Vagina (tissue), 2 donors: ENCODE results near the gene FOXC2.
"Not testable (repeated sequence)": the region's sequence is repeated elsewhere in the genome, so short reads cannot be mapped to it uniquely, and the experiment has no call there.

Experiments
- POLR2A ChIP-seq, 2 donors: fragments of 450-650 bp; IDR thresholded peaks; one replicate each; pipeline ENCODE4 v1.6.1; 2017; ENCODE audit warnings: antibody characterized with exemption in 2 of 2, mild to moderate bottlenecking in 2 of 2, moderate library complexity in 2 of 2
- TF ChIP-seq, protein P1 (sequence below), 3 experiments: fragments of 450-650 bp in 2 of 3; fragments of 200-600 bp in 1 of 3; sonication (generic) in 1 of 3; IDR thresholded peaks; one replicate each; pipeline ENCODE4 v1.5.1; 2017 to 2019; ENCODE audit warnings: antibody characterized with exemption in 3 of 3, mild to moderate bottlenecking in 2 of 3, moderate library complexity in 2 of 3

DNA sequence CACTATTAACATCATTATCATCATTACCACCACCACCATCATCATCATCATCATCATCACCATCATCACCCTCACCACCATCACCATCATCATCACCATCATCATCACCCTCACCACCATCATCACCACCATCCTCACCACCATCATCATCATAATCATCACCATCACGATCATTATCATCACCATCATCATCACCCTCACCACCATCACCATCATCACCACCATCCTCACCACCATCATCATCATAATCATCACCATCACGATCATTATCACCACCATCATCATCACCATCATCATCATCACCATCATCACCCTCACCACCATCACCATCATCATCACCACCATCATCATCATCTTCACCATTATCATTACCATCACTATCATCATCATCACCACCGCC is 21.3 kb downstream of the FOXC2 start:
- TF ChIP-seq, protein P1, sequence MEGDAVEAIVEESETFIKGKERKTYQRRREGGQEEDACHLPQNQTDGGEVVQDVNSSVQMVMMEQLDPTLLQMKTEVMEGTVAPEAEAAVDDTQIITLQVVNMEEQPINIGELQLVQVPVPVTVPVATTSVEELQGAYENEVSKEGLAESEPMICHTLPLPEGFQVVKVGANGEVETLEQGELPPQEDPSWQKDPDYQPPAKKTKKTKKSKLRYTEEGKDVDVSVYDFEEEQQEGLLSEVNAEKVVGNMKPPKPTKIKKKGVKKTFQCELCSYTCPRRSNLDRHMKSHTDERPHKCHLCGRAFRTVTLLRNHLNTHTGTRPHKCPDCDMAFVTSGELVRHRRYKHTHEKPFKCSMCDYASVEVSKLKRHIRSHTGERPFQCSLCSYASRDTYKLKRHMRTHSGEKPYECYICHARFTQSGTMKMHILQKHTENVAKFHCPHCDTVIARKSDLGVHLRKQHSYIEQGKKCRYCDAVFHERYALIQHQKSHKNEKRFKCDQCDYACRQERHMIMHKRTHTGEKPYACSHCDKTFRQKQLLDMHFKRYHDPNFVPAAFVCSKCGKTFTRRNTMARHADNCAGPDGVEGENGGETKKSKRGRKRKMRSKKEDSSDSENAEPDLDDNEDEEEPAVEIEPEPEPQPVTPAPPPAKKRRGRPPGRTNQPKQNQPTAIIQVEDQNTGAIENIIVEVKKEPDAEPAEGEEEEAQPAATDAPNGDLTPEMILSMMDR (IDR thresholded peaks at IDR 0.05): not testable (repeated sequence)
- TF ChIP-seq POLR2A (IDR thresholded peaks at IDR 0.05): not testable (repeated sequence)
